GM12878 (cell line): Measurements from ENCODE around the gene ZNF700. TPM values are rescaled to one million over a fixed set of nuclear protein-coding genes. Genes with fewer than 3 reads are reported as not detected.

Experiments
- ATAC-seq: fragments of 200-7000 bp; cut with Tn5 transposase; 3 replicates; pipeline ENCODE4 v1.9.1; 2020; ENCODE audit warnings: mild to moderate bottlenecking, moderate library complexity
- BruUV-seq: library from RNA; stranded (reverse); fragments of 400-500 nt; replicated peaks from 2 replicates; lab custom pipeline; 2021; lab: Mats Ljungman, UMichigan
- CTCF ChIA-PET: fragments of 300-600 bp; sonication (Branson Sonifier 250); formaldehyde crosslinking; extraction: SDS; loops from one replicate; lab custom pipeline; 2021; ENCODE audit warnings: inconsistent platforms; lab: Yijun Ruan, JAX
- POLR2A ChIA-PET: fragments of 350-600 bp; formaldehyde crosslinking; extraction: SDS; loops from one replicate; lab custom pipeline; 2021; ENCODE audit warnings: inconsistent platforms; lab: Charles Lee
- RAD21 ChIA-PET: fragments of 300-600 bp; sonication (Branson Sonifier 250); formaldehyde crosslinking; loops from one replicate; lab custom pipeline; 2023; ENCODE audit warnings: antibody characterized with exemption; ENCODE audit not compliant: unreplicated experiment; lab: Charles Lee
- SMC1A ChIA-PET: fragments of 300-600 bp; sonication (Branson Sonifier 250); formaldehyde crosslinking; loops from one replicate; lab custom pipeline; 2023; ENCODE audit not compliant: unreplicated experiment, uncharacterized antibody; lab: Charles Lee
- DNase-seq: peaks from one replicate; pipeline ENCODE4 v3.0.0-alpha.2; 2011; ENCODE audit warnings: low read depth, low spot score
- FAIRE-seq: peaks from 3 replicates; lab custom pipeline; 2011; peaks lifted over from hg19 to GRCh38; lab: Jason Lieb, UNC
- H2AFZ ChIP-seq: 2 replicates; pipeline ENCODE4 v1.6.0; 2011; ENCODE audit warnings: low read depth, low read length, control low read depth; ENCODE audit not compliant: control insufficient read depth
- H3K27ac ChIP-seq: 2 replicates; pipeline ENCODE4 v1.5.1; 2011; ENCODE audit warnings: control low read depth; ENCODE audit not compliant: control insufficient read depth, insufficient read depth
- H3K27me3 ChIP-seq, 2 experiments: replicated peaks in 1 of 2; 2 replicates each; pipeline versions ENCODE4 v1.6.0 to v1.6.1; 2011; ENCODE audit warnings: low read length in 1 of 2; ENCODE audit not compliant: control insufficient read depth in 2 of 2, insufficient read depth in 2 of 2
- H3K36me3 ChIP-seq, 2 experiments: 2 replicates each; pipeline ENCODE4 v1.5.1; 2011; ENCODE audit warnings: low read length in 1 of 2; ENCODE audit not compliant: control insufficient read depth in 2 of 2, insufficient read depth in 2 of 2
- H3K4me1 ChIP-seq: 2 replicates; pipeline ENCODE4 v1.6.1; 2011; ENCODE audit warnings: mild to moderate bottlenecking, low read length, moderate library complexity, mixed read lengths; ENCODE audit not compliant: control insufficient read depth, insufficient read depth
- H3K4me2 ChIP-seq: 2 replicates; pipeline ENCODE4 v1.6.0; 2011; ENCODE audit warnings: control low read depth; ENCODE audit not compliant: control insufficient read depth, insufficient read depth
- H3K4me3 ChIP-seq: fragments of 200-600 bp; sonication (generic); 2 replicates; pipeline ENCODE4 v1.5.1; 2016
- H3K79me2 ChIP-seq: 2 replicates; pipeline ENCODE4 v1.6.0; 2011; ENCODE audit warnings: low read length; ENCODE audit not compliant: control insufficient read depth, insufficient read depth
- H3K9ac ChIP-seq: 2 replicates; pipeline ENCODE4 v1.8.0; 2011; ENCODE audit warnings: low read length, control low read depth, mixed read lengths; ENCODE audit not compliant: control insufficient read depth, insufficient read depth
- H3K9me3 ChIP-seq: replicated peaks from 3 replicates; pipeline ENCODE4 v1.5.1; 2011; ENCODE audit warnings: mild to moderate bottlenecking, low read length; ENCODE audit not compliant: control insufficient read depth, insufficient read depth
- H4K20me1 ChIP-seq: 2 replicates; pipeline ENCODE4 v1.6.0; 2011; ENCODE audit not compliant: control insufficient read depth, insufficient read depth
- CBX3 ChIP-seq: fragments of 200-600 bp; sonication (generic); IDR thresholded peaks from 2 replicates; pipeline ENCODE4 v1.6.1; 2016; ENCODE audit warnings: low read depth, borderline replicate concordance
- CHD2 ChIP-seq: IDR thresholded peaks from 2 replicates; pipeline ENCODE4 v1.6.1; 2011; ENCODE audit warnings: low read depth, low read length, improper control_type of control experiment, borderline replicate concordance
- CUX1 ChIP-seq: IDR thresholded peaks from 2 replicates; pipeline ENCODE4 v1.6.1; 2012; ENCODE audit warnings: improper control_type of control experiment, low read depth, low read length; ENCODE audit not compliant: insufficient replicate concordance
- RAD21 ChIP-seq: IDR thresholded peaks from 2 replicates; pipeline ENCODE4 v1.6.1; 2011; ENCODE audit warnings: mild to moderate bottlenecking, low read depth, low read length, moderate library complexity; ENCODE audit not compliant: insufficient read depth
- SMAD5 ChIP-seq: IDR thresholded peaks from 2 replicates; pipeline ENCODE4 v1.6.1; 2016; ENCODE audit warnings: antibody characterized with exemption, low read depth
- SMC3 ChIP-seq: IDR thresholded peaks from 2 replicates; pipeline ENCODE4 v1.6.1; 2011; ENCODE audit warnings: low read length, improper control_type of control experiment, borderline replicate concordance
- SUPT20H ChIP-seq: IDR thresholded peaks from 2 replicates; pipeline ENCODE4 v1.6.1; 2011; ENCODE audit warnings: low read depth, mild to moderate bottlenecking, low read length, moderate library complexity, borderline replicate concordance; ENCODE audit not compliant: control insufficient read depth
- ZBTB33 ChIP-seq: fragments of 450-650 bp; IDR thresholded peaks from 2 replicates; pipeline ENCODE4 v1.6.1; 2017; ENCODE audit warnings: mild to moderate bottlenecking
- WGBS: methylation state at CpG from one replicate; pipeline ENCODE4 v1.1.6; 2016; ENCODE audit warnings: low lambda C conversion rate; ENCODE audit not compliant: insufficient replicate concordance, insufficient coverage; ENCODE audit errors: missing lambda C conversion rate; 5-methylcytosine and 5-hydroxymethylcytosine counted together
- in situ Hi-C: fragments of 300-500 bp; cut with MboI; formaldehyde crosslinking; loops from 9 replicates; pipeline ENCODE4 v1.14.3; 2018; ENCODE audit warnings: mixed read lengths
- intact Hi-C: fragments of 100-400 bp; cut with micrococcal nuclease; formaldehyde crosslinking; loops from one replicate; pipeline ENCODE4 v1.14.2; 2022; ENCODE audit not compliant: unreplicated experiment
- polyA plus RNA-seq, 11 experiments: library from polyadenylated mRNA; depleted of rRNA in 4 of 11; unstranded in 6 of 11; stranded (reverse) in 5 of 11; fragments of >200 nt; fragmentation: Nextera tagmentation in 4 of 11; fragmentation: Illumina TruSeq in 1 of 11; extraction: Ambion mirVana in 4 of 11; extraction: Trizol in 1 of 11; gene quantifications; 1 replicate in 1 of 11; 2 replicates in 10 of 11; pipeline versions ENCODE4 v1.2.1 to v1.2.3, GENCODE V29; 2011 to 2016; ENCODE audit warnings: inconsistent platforms in 2 of 11, missing spikeins in 2 of 11, low read depth in 1 of 11
- total RNA-seq, 4 experiments: library from RNA; depleted of rRNA in 3 of 4; stranded (reverse); fragments of >200 nt in 3 of 4; fragmentation: Illumina TruSeq in 1 of 4; extraction: Trizol in 1 of 4; gene quantifications; 2 replicates each; pipeline versions ENCODE4 v1.2.1 to v1.2.3, GENCODE V29; 2013 to 2021
- TF ChIP-seq, protein P1 (sequence below), 3 experiments: IDR thresholded peaks in 2 of 3; conservative IDR thresholded peaks in 1 of 3; 2 replicates each; pipeline ENCODE4 v1.5.1; 2011; ENCODE audit warnings: low read depth in 3 of 3, low read length in 3 of 3, mild to moderate bottlenecking in 3 of 3, control low read depth in 2 of 3, moderate library complexity in 2 of 3, inconsistent platforms in 1 of 3, mixed read lengths in 1 of 3; ENCODE audit not compliant: control insufficient read depth in 2 of 3, insufficient read depth in 1 of 3; ENCODE audit errors: extremely low read depth in 1 of 3

The ZNF700 gene
- total and polyA plus RNA-seq, 10 of the 15 experiments (the other 5 are each of a cell fraction or from before 2014, with no cell fraction given) = 6.7 to 16.0 (median 11.1) TPM

- Histone ChIP-seq H3K27me3 (no peaks in the 10 kb centered on the region), H3K4me3 (no peak overlapping the region), H4K20me1 (no peaks in the 10 kb centered on the region), H3K4me2 (no peak overlapping the region), H3K79me2 (no peaks in the 10 kb centered on the region), H2AFZ (no peak overlapping the region), H3K9ac (no peak overlapping the region), H3K9me3 (peaks cover 2% of the 10 kb centered on the region; the same call in 2 of the 3 replicates), H3K36me3 (no peaks in the 10 kb centered on the region), H3K4me1 (no peaks in the 10 kb centered on the region), H3K27ac (no peak overlapping the region)
- DNase-seq (peak; percentile 17), FAIRE-seq (no peak), ATAC-seq (peak; percentile 48; the same call in 2 of the 3 replicates)
- intact Hi-C loops (loop anchor here (1.0 kb wide), 1 partner anchor 260 kb away; no protein-coding TSS in a partner anchor), in situ Hi-C loops (no loop called here)
- WGBS = 34% methylated on average over 10 of the region's 10 CpGs
- ChIA-PET CTCF (interaction anchor here (0.8 to 3.0 kb wide), 8 partner anchors 42 to 260 kb away, joined by 3 to 19 read pairs (median 4); partner anchors contain the start of genes ZNF491 and ZNF700), RAD21 (interaction anchor here (1.0 kb wide), 1 partner anchor 108 kb away, joined by 4 read pairs; no protein-coding TSS in a partner anchor), SMC1A (interaction anchor here (1.3 kb wide), 1 partner anchor 108 kb away, joined by 3 read pairs; no protein-coding TSS in a partner anchor), POLR2A (no interaction called here)
- TF ChIP-seq SUPT20H (no peak), CUX1 (no peak), ZBTB33 (no peak), CHD2 (no peak), CBX3 (no peak), SMC3 (peak; percentile 54; the same call in 1 of the 2 replicates), SMAD5 (no peak), RAD21 (peak; percentile 45)
- TF ChIP-seq, protein P1, sequence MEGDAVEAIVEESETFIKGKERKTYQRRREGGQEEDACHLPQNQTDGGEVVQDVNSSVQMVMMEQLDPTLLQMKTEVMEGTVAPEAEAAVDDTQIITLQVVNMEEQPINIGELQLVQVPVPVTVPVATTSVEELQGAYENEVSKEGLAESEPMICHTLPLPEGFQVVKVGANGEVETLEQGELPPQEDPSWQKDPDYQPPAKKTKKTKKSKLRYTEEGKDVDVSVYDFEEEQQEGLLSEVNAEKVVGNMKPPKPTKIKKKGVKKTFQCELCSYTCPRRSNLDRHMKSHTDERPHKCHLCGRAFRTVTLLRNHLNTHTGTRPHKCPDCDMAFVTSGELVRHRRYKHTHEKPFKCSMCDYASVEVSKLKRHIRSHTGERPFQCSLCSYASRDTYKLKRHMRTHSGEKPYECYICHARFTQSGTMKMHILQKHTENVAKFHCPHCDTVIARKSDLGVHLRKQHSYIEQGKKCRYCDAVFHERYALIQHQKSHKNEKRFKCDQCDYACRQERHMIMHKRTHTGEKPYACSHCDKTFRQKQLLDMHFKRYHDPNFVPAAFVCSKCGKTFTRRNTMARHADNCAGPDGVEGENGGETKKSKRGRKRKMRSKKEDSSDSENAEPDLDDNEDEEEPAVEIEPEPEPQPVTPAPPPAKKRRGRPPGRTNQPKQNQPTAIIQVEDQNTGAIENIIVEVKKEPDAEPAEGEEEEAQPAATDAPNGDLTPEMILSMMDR (IDR thresholded peaks at IDR 0.05 in 2 of 3, conservative IDR thresholded peaks at IDR 0.05 in 1 of 3; ENCODE audit: control insufficient read depth in 2 of 3, extremely low read depth in 1 of 3, insufficient read depth in 1 of 3, low read depth in 3 of 3, low read length in 3 of 3) = peak; percentile 49 to 68 (median 58)
- BruUV-seq = no TSS peak
Observed at GRCh38 chr19:11881151-11881800, 43.6 kb upstream of the ZNF700 start.
